Stimulated activated naive B cell treated with anti-CD40 and anti-IgM and Interleukin-4, amounts not matched to agents 10 μg/mL and 1 μg/mL and 100 μg/mL, for 72 hours (primary cell): Measurements from ENCODE around the gene CDKN2B-AS1.

Experiments used
- ATAC-seq, 2 donors: fragments of 150-1000 bp; cut with Tn5 transposase; replicated peaks; 2 replicates each; pipeline ENCODE4 v1.10.0; 2021; ENCODE audit warnings: moderate library complexity in 1 of 2
- DNase-seq: peaks from one replicate; pipeline ENCODE4 v3.0.0; 2021
- H3K27ac Mint-ChIP-seq: one replicate; pipeline ENCODE4 v1.8.0; 2022; ENCODE audit warnings: mild to moderate bottlenecking, mixed read lengths
- H3K27me3 Mint-ChIP-seq, 2 donors: one replicate each; pipeline ENCODE4 v1.8.0; 2022; ENCODE audit warnings: mixed read lengths in 2 of 2
- H3K36me3 Mint-ChIP-seq, 2 donors: one replicate each; pipeline ENCODE4 v1.8.0; 2022; ENCODE audit warnings: mixed read lengths in 2 of 2, mild to moderate bottlenecking in 1 of 2
- H3K4me1 Mint-ChIP-seq, 2 donors: one replicate each; pipeline ENCODE4 v1.8.0; 2022; ENCODE audit warnings: mixed read lengths in 2 of 2, mild to moderate bottlenecking in 1 of 2
- H3K4me3 Mint-ChIP-seq, 2 donors: one replicate each; pipeline ENCODE4 v1.8.0; 2022; ENCODE audit warnings: mild to moderate bottlenecking in 2 of 2, mixed read lengths in 2 of 2, moderate library complexity in 1 of 2
- H3K9me3 Mint-ChIP-seq, 2 donors: one replicate each; pipeline ENCODE4 v1.8.0; 2022; ENCODE audit warnings: mixed read lengths in 2 of 2, mild to moderate bottlenecking in 1 of 2

Gene CDKN2B-AS1

GRCh38 chr9:22156586-22156985 is 162.0 kb downstream of the CDKN2B-AS1 start:
- no peak overlapping the region for H3K27ac Mint-ChIP-seq
- ATAC-seq: no peak
- H3K4me3 Mint-ChIP-seq: no peak overlapping the region
- H3K36me3 Mint-ChIP-seq: no peaks in the 10 kb centered on the region
- peaks cover 0 to under 1% of the 10 kb centered on the region in 2 donors for H3K9me3 Mint-ChIP-seq
- no peaks in the 10 kb centered on the region for H3K27me3 Mint-ChIP-seq
- DNase-seq: no peak
- H3K4me1 Mint-ChIP-seq: peaks cover 14 to 40% of the 10 kb centered on the region in 2 donors

DNA sequence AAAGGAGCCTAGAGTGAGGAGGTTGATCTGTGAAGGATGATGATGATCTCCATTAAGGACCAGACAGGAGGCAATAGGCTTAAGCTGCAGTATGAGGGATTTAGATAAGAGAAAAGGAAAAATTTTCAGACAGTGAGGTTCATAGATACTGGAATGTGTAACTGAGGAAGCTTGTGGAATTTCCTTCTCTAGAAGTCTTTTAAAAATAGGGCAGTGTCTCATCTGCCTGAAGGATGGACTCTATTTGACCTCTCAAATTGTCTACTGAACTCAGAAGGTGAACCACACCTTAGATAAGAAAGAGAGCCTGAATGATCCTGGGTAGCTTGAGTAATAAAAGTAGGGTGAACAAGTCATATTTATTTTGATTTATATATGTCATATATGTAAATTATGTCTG is 162.7 kb downstream of the CDKN2B-AS1 start:
- Mint-ChIP-seq H3K27me3 (no peaks in the 10 kb centered on the region), H3K4me3 (no peak overlapping the region), H3K36me3 (no peaks in the 10 kb centered on the region), H3K4me1 (peaks cover 17 to 35% of the 10 kb centered on the region in 2 donors), H3K9me3 (peaks cover 0 to 2% of the 10 kb centered on the region in 2 donors), H3K27ac (no peak overlapping the region)
- no peak for ATAC-seq
- no peak for DNase-seq

DNA sequence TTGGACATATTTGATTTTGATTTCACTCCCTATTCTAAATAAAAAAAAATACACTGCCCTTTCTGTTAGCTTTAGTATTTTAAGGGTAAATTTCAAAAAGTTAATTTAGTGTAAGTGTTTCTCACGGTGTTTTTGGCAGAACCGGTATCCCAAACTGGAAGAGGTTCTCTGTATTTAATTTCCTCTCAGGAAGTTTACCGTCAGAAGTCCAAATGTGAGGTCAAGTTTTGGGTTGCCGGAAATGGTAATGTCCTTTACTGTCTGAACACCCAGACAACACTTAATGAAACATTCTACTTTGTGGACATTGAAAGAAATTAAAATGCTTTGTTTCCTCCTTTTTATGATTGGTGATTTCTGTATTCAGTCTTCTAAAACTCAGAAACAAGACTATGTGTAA is 163.2 kb downstream of the CDKN2B-AS1 start:
- no peak for DNase-seq
- ATAC-seq: no peak
- Mint-ChIP-seq H3K9me3 (peaks cover 0 to 3% of the 10 kb centered on the region in 2 donors), H3K27me3 (no peaks in the 10 kb centered on the region), H3K27ac (no peak overlapping the region), H3K4me1 (peaks cover 17 to 35% of the 10 kb centered on the region in 2 donors), H3K4me3 (no peak overlapping the region), H3K36me3 (no peaks in the 10 kb centered on the region)

- ATAC-seq (no peak), DNase-seq (no peak)
These were observed 163.7 kb downstream of the CDKN2B-AS1 start for GRCh38 chr9:22158271-22158670.

DNA sequence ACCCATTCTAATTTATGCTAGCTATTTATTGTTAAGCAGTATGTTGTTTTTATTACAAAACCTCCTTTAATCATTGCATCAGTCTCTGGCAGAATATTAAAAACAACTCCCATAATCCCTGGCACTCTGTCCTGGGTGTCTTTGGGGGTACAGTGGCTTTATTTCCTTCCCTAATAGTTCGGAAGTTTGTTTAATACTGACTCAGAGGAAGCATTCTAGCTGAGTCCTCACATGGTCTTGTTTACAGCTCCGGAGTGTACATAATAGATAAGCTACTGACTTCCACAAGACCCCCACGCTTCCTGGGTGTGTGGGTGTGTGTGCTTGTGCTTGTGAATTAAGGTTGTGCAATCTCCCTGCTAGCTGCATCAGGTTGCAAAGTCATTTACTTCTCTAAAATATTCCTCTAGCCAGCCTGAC is 164.3 kb downstream of the CDKN2B-AS1 start:
- DNase-seq (no peak), ATAC-seq (peak in 1 of 2 donors; percentile 52)
- Mint-ChIP-seq H3K36me3 (no peaks in the 10 kb centered on the region), H3K27ac (no peak overlapping the region), H3K27me3 (no peaks in the 10 kb centered on the region), H3K9me3 (peaks cover 0 to 4% of the 10 kb centered on the region in 2 donors), H3K4me1 (peaks cover 17 to 35% of the 10 kb centered on the region in 2 donors), H3K4me3 (peak overlapping the region in 1 of 2 donors; percentile 30)

More at GRCh38 chr9:22158271-22158670, 163.7 kb downstream of the CDKN2B-AS1 start:
- Mint-ChIP-seq H3K4me1 (peaks cover 17 to 35% of the 10 kb centered on the region in 2 donors), H3K4me3 (no peak overlapping the region), H3K9me3 (peaks cover 0 to 4% of the 10 kb centered on the region in 2 donors), H3K36me3 (no peaks in the 10 kb centered on the region), H3K27me3 (no peaks in the 10 kb centered on the region), H3K27ac (no peak overlapping the region)

DNA sequence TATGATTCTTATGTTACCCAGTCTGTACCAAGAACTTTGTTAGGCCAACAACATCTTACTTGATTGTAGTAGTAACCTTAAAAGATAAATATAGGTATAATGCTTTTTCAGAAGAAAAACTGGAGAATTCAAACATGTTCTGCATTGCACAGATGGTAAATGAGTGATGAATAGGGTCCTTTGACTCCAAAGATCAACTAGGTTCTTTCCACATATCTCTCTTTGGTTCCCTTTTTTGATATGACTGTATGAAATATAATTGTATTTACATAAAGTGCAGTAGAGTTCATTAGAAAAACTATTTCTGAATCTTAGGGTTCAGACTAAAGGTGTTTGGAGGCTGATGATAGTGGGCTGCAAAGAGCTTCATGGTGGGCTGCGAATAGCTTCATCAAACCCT is 165.0 kb downstream of the CDKN2B-AS1 start:
- ATAC-seq (peak; percentile 94 to 95), DNase-seq (no peak)
- H3K4me3 Mint-ChIP-seq: peak overlapping the region in 1 of 2 donors; percentile 41
- H3K27ac Mint-ChIP-seq: no peak overlapping the region
- H3K36me3 Mint-ChIP-seq: no peaks in the 10 kb centered on the region
- no peaks in the 10 kb centered on the region for H3K27me3 Mint-ChIP-seq
- peaks cover 18 to 38% of the 10 kb centered on the region in 2 donors for H3K4me1 Mint-ChIP-seq
- H3K9me3 Mint-ChIP-seq: peaks cover 0 to 4% of the 10 kb centered on the region in 2 donors

GRCh38 chr9:22160221-22160620 is 165.6 kb downstream of the CDKN2B-AS1 start:
- Mint-ChIP-seq H3K4me1 (peaks cover 25 to 45% of the 10 kb centered on the region in 2 donors), H3K36me3 (no peaks in the 10 kb centered on the region), H3K27me3 (no peaks in the 10 kb centered on the region), H3K4me3 (peak overlapping the region; percentile 41 to 64), H3K9me3 (peaks cover 0 to 4% of the 10 kb centered on the region in 2 donors), H3K27ac (peak overlapping the region; percentile 76)
- DNase-seq: no peak
- ATAC-seq: peak; percentile 65 to 72

- Mint-ChIP-seq H3K9me3 (peaks cover 0 to 5% of the 10 kb centered on the region in 2 donors), H3K4me3 (no peak overlapping the region), H3K36me3 (peaks cover 0 to 1% of the 10 kb centered on the region in 2 donors), H3K27me3 (no peaks in the 10 kb centered on the region), H3K27ac (no peak overlapping the region), H3K4me1 (peaks cover 22 to 46% of the 10 kb centered on the region in 2 donors)
- DNase-seq: no peak
- ATAC-seq: no peak
These were observed 170.6 kb downstream of the CDKN2B-AS1 start for GRCh38 chr9:22165144-22165543.

DNA sequence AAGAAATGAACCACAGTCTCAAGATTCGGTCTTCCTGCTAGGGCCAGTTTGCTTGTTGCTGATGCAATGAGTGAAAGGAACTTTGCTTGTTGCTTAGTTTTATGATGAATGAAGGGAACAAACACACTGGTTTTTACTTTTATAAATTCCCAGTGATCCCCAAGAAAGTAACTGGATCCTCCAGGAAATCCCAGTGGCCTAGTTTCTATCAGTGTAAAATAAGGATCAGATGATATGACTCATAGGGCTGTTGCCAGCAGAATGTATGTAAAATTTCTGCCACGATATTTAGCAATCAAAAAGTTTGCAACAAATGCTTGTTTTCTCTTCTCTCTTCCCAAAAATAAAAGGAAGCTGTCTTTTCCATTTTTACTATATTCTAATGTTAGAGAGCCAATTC is 174.7 kb downstream of the CDKN2B-AS1 start:
- H3K27me3 Mint-ChIP-seq: no peaks in the 10 kb centered on the region
- ATAC-seq (no peak), DNase-seq (no peak)
- peaks cover 2 to 5% of the 10 kb centered on the region in 2 donors for H3K36me3 Mint-ChIP-seq
- no peak overlapping the region for H3K4me3 Mint-ChIP-seq
- H3K9me3 Mint-ChIP-seq: peaks cover 0 to 5% of the 10 kb centered on the region in 2 donors
- H3K27ac Mint-ChIP-seq: peak overlapping the region; percentile 9
- H3K4me1 Mint-ChIP-seq: peaks cover 27 to 54% of the 10 kb centered on the region in 2 donors

DNA sequence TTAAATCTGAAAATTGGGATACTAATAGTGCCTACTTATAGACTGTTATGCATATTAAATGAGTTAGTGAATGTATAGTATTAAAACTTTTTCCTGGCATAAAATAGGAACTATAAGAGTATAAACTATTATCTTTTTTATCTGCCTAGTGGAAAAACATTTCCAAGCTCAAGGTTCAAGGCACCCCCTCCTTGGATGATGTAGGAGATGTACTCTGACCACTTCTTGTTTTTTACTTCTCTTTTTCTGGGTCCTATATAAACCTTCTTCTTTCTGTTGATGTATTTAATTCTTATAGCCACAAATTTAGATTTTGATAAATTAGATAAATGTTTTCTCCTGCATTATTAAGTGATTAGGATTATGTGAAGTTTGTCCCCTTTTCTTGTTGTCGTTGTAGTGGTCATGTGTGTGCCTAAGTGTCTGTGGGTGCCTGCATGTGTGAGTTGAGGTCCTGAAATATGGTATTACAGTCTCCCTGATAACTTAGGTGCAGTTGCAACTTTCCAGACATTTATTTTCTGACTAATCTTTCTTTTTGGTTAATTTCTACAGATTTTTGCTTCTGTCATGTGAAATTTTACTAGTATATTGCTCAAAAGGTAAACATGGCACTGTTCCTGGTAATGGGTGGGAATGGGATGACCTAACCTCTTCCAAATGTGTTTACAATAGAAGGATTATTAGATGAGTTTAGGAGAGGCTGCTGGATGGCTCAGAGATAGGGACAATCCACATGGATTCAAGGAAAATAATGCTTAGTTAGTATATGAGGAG is 175.3 kb downstream of the CDKN2B-AS1 start:
- Mint-ChIP-seq H3K4me1 (peaks cover 23 to 49% of the 10 kb centered on the region in 2 donors), H3K9me3 (peaks cover 0 to 5% of the 10 kb centered on the region in 2 donors), H3K36me3 (peaks cover 2 to 5% of the 10 kb centered on the region in 2 donors), H3K27ac (peak overlapping the region; percentile 83), H3K4me3 (peak overlapping the region; percentile 5 to 18), H3K27me3 (no peaks in the 10 kb centered on the region)
- DNase-seq (no peak), ATAC-seq (peak; percentile 43 to 50)
